ENCODE measurements around the gene ZMYND8.
A peak's percentile ranks its signal among the peaks of the same experiment; 100 is the strongest.
"Not testable (repeated sequence)": the region's sequence is repeated elsewhere in the genome, so short reads cannot be mapped to it uniquely, and the experiment has no call there.

ZMYND8 gene

GRCh38 chr20:47356526-47357295, at the start of gene ZMYND8:
Gene ZMYND8, minus strand, starts transcription at chr20:47356699. Its CDS starts 29 bp downstream, at chr20:47356670.
- peak; percentile 95 for DNase-seq (ENCODE audit: low read depth in 2 of 2)

GRCh38 chr20:47405775-47406325, 49.4 kb upstream of the ZMYND8 start:
- no peak for DNase-seq (ENCODE audit: low read depth in 2 of 2)

GRCh38 chr20:47400685-47401084, 44.2 kb upstream of the ZMYND8 start:
- no peak for DNase-seq (ENCODE audit: low read depth in 2 of 2)

- DNase-seq (ENCODE audit: low read depth in 2 of 2), result no peak
These were observed 41.3 kb upstream of the ZMYND8 start for GRCh38 chr20:47397652-47398301.

GRCh38 chr20:47396762-47397476, 40.4 kb upstream of the ZMYND8 start:
- no peak for DNase-seq (ENCODE audit: low read depth in 2 of 2)

DNA sequence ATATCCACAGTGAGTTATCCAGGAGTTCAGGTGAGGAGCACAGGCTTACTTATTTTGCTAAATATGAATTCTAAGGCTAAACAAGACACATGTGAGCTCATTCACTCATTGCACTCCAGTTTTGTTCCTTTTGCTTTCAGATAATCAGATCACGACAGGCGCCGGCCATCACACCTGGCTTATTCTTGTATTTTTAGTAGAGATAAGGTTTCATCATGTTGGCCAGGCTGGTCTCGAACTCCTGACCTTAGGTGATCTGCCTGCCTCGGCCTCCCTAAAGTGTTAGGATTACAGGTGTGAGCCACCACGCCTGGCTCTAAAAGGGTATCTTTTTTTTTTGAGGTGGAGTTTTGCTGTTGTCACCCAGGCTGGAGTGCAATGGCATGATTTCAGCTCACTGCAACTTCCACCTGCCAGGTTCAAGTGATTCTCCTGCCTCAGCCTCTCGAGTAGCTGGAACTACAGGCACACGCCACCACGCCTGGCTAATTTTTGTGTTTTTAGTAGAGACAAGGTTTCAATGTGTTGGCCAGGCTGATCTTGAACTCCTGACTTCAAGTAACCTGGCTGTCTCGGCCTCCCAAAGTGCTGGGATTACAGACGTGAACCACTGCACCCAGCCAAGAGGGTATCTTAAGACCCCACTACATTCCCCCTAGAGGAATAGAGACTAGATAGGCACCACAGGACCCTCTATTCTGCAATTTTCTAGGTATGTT, 37.5 kb upstream of the ZMYND8 start:
- not testable (repeated sequence) for DNase-seq (ENCODE audit: low read depth in 2 of 2)

DNA sequence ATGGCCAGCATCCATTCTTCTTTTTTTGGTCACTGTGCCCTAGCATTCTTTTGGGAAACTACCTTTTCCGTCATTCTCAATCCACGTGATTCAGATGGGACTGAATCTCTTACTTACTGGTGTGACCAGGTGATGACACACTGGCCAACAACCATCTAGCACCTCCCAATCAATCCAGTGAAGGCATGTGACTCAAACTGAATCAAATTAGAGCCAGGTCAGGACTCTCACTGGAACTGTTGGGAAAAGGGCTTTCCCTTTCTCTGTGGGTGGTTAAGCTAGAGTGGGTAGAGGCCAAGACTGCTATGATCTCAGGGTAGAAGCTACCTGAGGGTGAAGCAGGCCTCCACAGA, 36.2 kb upstream of the ZMYND8 start:
- no peak for DNase-seq (ENCODE audit: low read depth in 2 of 2)

- DNase-seq (ENCODE audit: low read depth in 2 of 2), result no peak
These were observed 35.7 kb upstream of the ZMYND8 start for GRCh38 chr20:47392015-47392720.

- no peak for DNase-seq (ENCODE audit: low read depth in 2 of 2)
These were observed 34.9 kb upstream of the ZMYND8 start for GRCh38 chr20:47391276-47392010.

DNA sequence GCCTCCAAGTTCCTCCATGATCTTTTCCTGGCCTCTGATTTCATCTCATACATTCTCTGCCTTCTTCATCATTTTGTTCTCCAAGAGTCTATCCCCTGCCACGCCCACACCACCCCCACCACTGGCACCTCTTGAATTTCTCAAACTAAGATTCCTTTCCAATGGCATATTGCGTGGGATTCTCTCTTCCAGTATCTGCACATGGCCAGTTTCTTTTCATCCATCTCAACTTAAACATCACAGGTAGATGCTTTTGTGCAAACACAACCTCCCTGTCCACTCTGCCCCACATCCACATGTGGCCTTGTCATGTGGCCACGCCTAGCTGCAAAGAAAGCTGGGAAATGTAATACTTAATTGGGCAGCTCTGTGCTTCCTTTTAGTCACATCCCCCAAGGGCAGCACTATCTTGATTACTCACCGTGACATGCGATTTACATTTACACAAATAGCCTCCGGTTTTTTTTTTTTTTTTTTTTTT, 33.4 kb upstream of the ZMYND8 start:
- DNase-seq (ENCODE audit: low read depth in 2 of 2), result no peak

DNA sequence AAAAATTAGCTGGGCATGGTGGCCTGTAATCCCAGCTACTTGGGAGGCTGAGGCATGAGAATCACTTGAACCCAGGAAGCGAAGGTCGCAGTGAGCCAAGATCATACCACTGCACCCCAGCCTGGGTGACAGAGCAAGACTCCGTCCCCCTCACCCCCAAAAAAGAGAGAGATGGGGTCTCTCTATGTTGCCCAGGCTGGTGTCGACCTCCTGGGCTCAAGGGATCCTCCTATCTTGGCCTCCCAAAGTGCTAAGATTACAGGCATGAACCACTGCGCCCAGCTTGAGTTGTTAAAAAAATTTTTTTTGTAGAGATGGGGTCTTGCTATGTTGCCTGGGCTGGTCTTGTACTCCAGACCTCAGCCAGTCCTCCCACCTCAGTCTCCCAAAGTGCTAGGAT, 29.5 kb upstream of the ZMYND8 start:
- not testable (repeated sequence) for DNase-seq (ENCODE audit: low read depth in 2 of 2)

DNA sequence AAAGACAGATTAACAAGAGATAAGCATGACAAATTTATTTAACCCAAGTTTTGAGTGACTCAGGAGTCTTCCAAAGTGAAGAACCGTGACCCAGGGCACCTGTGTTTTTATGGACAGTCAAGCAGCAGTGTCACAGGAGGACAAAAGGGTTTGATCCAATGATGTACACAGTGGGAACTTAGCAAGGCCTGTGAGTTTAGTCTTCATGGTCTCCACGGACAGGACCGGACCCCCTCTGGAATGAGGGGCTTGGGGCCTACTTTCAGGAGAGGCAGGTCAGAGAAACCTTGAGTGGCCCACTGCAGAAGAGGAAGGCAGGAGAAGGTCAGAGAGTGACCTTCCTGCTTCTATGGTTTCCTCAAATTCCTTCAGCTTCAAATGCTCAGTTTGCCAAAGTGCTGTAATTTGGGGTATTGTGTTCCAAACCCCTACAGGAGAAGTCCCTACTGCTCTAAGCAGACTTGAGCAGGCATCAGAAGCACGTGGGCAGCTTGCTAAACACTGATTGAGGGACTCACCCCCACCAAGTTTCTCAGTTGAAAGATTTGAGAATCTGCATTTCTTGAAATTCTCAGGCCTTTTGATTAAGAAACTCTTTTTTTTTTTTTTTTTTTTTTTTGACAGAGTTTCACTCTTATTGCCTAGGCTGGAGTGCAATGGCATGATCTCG, 26.4 kb upstream of the ZMYND8 start:
- no peak for DNase-seq (ENCODE audit: low read depth in 2 of 2)

DNA sequence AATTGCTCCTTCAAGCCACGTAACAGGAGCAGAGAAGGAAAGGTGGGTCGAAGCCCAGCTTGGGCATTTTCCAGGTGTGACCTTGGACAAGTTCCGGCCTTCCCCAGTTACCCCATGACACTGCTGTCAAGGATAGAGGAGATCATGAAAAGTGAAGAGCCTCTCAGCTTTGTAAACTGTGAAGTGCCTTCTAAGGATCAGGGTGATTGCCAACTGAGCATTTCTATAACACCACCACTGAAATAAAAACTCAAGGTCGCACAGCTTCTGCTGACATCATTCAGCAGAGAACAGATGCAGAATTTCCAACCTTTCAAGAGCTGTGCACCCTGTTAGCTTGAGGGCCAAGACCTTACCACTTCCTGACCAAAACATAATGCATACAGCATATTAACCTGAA, 24.0 kb upstream of the ZMYND8 start:
- DNase-seq (ENCODE audit: low read depth in 2 of 2), result no peak

DNA sequence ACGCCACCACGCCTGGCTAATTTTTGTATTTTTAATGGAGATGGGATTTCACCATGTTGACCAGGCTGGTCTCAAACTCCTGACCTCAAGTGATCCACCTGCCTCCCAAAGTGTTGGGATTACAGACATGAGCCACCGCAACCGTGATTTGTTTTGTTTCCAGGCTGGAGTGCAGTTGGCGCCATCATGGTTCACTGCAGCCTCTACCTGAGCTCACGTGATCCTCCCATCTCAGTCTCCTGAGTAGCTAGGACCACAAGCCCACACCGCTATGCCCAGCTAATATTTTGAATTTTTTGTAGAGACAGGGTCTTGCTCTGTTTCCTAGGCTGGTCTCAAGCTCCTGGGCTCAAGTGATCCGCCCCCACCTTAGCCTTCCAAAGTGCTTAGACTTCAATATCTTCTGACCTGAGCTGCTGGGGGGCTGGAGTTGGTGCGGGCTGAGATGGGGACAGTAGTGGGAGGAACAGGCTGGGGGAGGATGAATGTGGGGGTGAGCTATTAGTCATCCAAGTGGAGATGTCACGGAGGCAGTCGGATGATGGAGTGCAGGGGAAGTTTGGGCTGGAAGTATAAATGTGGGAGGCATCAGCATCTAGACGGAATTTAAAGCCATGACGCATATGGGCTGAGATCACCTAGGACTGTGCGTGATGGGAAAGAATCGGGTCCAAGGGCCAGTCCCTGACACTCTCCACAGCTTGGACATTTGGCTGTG, 23.1 kb upstream of the ZMYND8 start:
- DNase-seq (ENCODE audit: low read depth in 2 of 2), result no peak

- no peak for DNase-seq (ENCODE audit: low read depth in 2 of 2)
These were observed 20.7 kb upstream of the ZMYND8 start for GRCh38 chr20:47377122-47377722.

DNA sequence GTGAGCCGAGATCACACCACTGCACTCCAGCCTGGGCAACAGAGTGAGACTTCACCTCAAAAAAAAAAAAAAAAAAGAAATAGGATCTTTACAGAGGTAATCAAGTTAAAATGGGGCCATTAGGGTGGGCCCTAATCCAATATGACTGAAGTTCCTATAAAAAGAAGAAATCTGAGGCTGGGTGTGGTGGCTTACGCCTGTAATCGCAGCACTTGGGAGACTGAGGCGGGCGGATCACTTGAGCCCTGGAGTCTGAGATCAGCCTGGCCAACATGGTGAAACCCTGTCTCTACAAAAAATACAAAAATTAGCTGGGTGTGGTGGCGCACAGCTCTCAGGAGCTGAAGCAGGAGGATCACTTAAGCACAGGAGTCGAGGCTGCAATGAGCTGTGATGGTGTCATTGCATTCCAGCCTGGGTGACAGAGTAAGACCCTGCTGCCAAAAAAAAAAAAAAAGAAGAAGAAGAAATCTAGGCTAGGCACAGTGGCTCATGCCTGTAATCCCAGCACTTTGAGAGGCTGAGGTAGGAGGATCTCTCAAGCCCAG, 19.7 kb upstream of the ZMYND8 start:
- DNase-seq (ENCODE audit: low read depth in 2 of 2), result not testable (repeated sequence)

DNA sequence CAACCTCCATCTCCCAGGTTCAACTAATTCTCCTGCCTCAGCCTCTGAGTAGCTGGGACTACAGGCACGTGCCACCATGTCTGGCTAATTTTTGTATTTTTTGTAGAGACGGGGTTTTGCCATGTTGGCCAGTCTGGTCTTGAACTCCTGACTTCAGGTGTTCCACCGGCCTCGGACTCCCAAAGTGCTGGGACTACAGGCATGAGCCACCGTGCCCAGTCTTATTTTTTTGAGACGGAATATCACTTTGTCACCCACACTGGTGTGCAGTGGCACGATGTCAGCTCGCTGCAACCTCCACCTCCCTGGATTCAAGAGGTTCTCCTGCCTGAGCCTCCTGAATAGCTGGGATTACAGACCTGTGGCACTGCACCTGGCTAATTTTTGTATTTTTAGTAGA, 17.6 kb upstream of the ZMYND8 start:
- not testable (repeated sequence) for DNase-seq (ENCODE audit: low read depth in 2 of 2)

- no peak for DNase-seq (ENCODE audit: low read depth in 2 of 2)
These were observed 16.8 kb upstream of the ZMYND8 start for GRCh38 chr20:47373206-47373733.
